HepG2 (cell line): ENCODE measurements around the gene DEFB112. TPM values are rescaled to one million over a fixed set of nuclear protein-coding genes. Genes with fewer than 3 reads are reported as not detected.
A peak's percentile ranks its signal among the peaks of the same experiment; 100 is the strongest.

Experiments used
- CBX1 ChIP-seq: IDR thresholded peaks from one replicate; pipeline ENCODE4 v1.6.1; 2016; ENCODE audit warnings: antibody characterized with exemption, low read depth
- ETV5 ChIP-seq: IDR thresholded peaks from 2 replicates; pipeline ENCODE4 v1.6.1; 2018; ENCODE audit warnings: missing biosample characterization, missing genetic modification reagents, inconsistent platforms, borderline replicate concordance
- FOXC1 ChIP-seq: sonication (generic); formaldehyde crosslinking; IDR thresholded peaks from 2 replicates; pipeline ENCODE4 v1.8.0; 2022; ENCODE audit warnings: mild to moderate bottlenecking, missing genetic modification reagents, borderline replicate concordance
- GABPB1 ChIP-seq: IDR thresholded peaks from 2 replicates; pipeline ENCODE4 v1.6.1; 2016; ENCODE audit warnings: mild to moderate bottlenecking, missing genetic modification reagents, moderate library complexity, missing compliant biosample characterization
- GATAD1 ChIP-seq: IDR thresholded peaks from 2 replicates; pipeline ENCODE4 v1.6.1; 2016; ENCODE audit warnings: missing genetic modification reagents, missing compliant biosample characterization
- JUN ChIP-seq: sonication (generic); formaldehyde crosslinking; IDR thresholded peaks from 2 replicates; pipeline ENCODE4 v1.4.0; 2020; ENCODE audit warnings: mild to moderate bottlenecking, missing genetic modification reagents
- MYC ChIP-seq: sonication (generic); formaldehyde crosslinking; IDR thresholded peaks from 2 replicates; pipeline ENCODE4 v1.9.0; 2021; ENCODE audit warnings: missing genetic modification reagents, borderline replicate concordance
- NBN ChIP-seq: fragments of 450-650 bp; conservative IDR thresholded peaks from 2 replicates; pipeline ENCODE4 v1.6.1; 2017
- NFIB ChIP-seq: sonication (generic); formaldehyde crosslinking; IDR thresholded peaks from 2 replicates; pipeline ENCODE4 v1.9.0; 2021; ENCODE audit warnings: missing genetic modification reagents, mild to moderate bottlenecking, borderline replicate concordance
- PHB2 ChIP-seq: fragments of 450-650 bp; IDR thresholded peaks from 2 replicates; pipeline ENCODE4 v1.6.1; 2018; ENCODE audit not compliant: partially characterized antibody
- PPARG ChIP-seq: conservative IDR thresholded peaks from 2 replicates; pipeline ENCODE4 v1.6.1; 2016; ENCODE audit warnings: missing biosample characterization, missing genetic modification reagents
- STAG1 ChIP-seq: sonication (generic); formaldehyde crosslinking; IDR thresholded peaks from 2 replicates; pipeline ENCODE4 v1.4.0; 2020; ENCODE audit warnings: missing genetic modification reagents
- THAP11 ChIP-seq: IDR thresholded peaks from 2 replicates; pipeline ENCODE4 v1.6.1; 2016; ENCODE audit warnings: missing biosample characterization, missing genetic modification reagents
- XBP1 ChIP-seq: sonication (generic); formaldehyde crosslinking; IDR thresholded peaks from 2 replicates; pipeline ENCODE4 v1.5.0; 2020; ENCODE audit warnings: missing genetic modification reagents
- ZBED4 ChIP-seq: sonication (generic); formaldehyde crosslinking; IDR thresholded peaks from 2 replicates; pipeline ENCODE4 v1.4.0; 2020; ENCODE audit warnings: missing genetic modification reagents, borderline replicate concordance
- ZBTB1 ChIP-seq: sonication (generic); formaldehyde crosslinking; IDR thresholded peaks from 2 replicates; pipeline ENCODE4 v1.4.0; 2020; ENCODE audit warnings: missing genetic modification reagents, borderline replicate concordance
- ZNF224 ChIP-seq: sonication (generic); formaldehyde crosslinking; IDR thresholded peaks from 2 replicates; pipeline ENCODE4 v1.5.0; 2020; ENCODE audit warnings: mild to moderate bottlenecking, missing genetic modification reagents
- ZNF343 ChIP-seq: sonication (generic); formaldehyde crosslinking; IDR thresholded peaks from 2 replicates; pipeline ENCODE4 v1.4.0; 2020; ENCODE audit warnings: mild to moderate bottlenecking, missing genetic modification reagents
- ZNF362 ChIP-seq: sonication (generic); formaldehyde crosslinking; IDR thresholded peaks from 2 replicates; pipeline ENCODE4 v1.4.0; 2020; ENCODE audit warnings: missing genetic modification reagents, mild to moderate bottlenecking, borderline replicate concordance
- ZNF569 ChIP-seq: sonication (generic); formaldehyde crosslinking; IDR thresholded peaks from 2 replicates; pipeline ENCODE4 v1.5.0; 2020; ENCODE audit warnings: mild to moderate bottlenecking, missing genetic modification reagents, moderate library complexity, borderline replicate concordance
- ZNF768 ChIP-seq: sonication (generic); formaldehyde crosslinking; IDR thresholded peaks from 2 replicates; pipeline ENCODE4 v1.4.0; 2020; ENCODE audit warnings: missing genetic modification reagents
- ZNF782 ChIP-seq: sonication (generic); formaldehyde crosslinking; IDR thresholded peaks from 2 replicates; pipeline ENCODE4 v1.4.0; 2020; ENCODE audit warnings: missing genetic modification reagents, mild to moderate bottlenecking, borderline replicate concordance
- polyA plus RNA-seq, 8 experiments: library from polyadenylated mRNA; depleted of rRNA in 3 of 8; stranded (reverse) in 7 of 8; unstranded in 1 of 8; fragments of >200 nt; fragmentation: Illumina TruSeq in 4 of 8; extraction: Trizol in 4 of 8; gene quantifications; 2 replicates each; pipeline versions ENCODE4 v1.2.1 to v1.2.3, GENCODE V29; 2011 to 2016; ENCODE audit warnings: low read depth in 4 of 8, missing spikeins in 1 of 8, mixed read lengths in 1 of 8; ENCODE audit not compliant: insufficient read depth in 1 of 8
- total RNA-seq, 5 experiments: library from RNA; depleted of rRNA; stranded (reverse); fragments of >200 nt; fragmentation: Illumina TruSeq; extraction: Trizol; gene quantifications; 2 replicates each; pipeline ENCODE4 v1.2.3, GENCODE V29; 2016; ENCODE audit warnings: low read depth in 1 of 5
- TF ChIP-seq, protein P1 (sequence below): sonication (generic); formaldehyde crosslinking; IDR thresholded peaks from 2 replicates; pipeline ENCODE4 v1.4.0; 2020; ENCODE audit warnings: mild to moderate bottlenecking, low read depth, missing genetic modification reagents
- TF ChIP-seq, protein P2 (sequence below): sonication (generic); formaldehyde crosslinking; IDR thresholded peaks from 2 replicates; pipeline ENCODE4 v1.4.0; 2020; ENCODE audit warnings: missing genetic modification reagents

The DEFB112 gene
- total and polyA plus RNA-seq, 2 of the 13 experiments (the other 11 are each of a cell fraction or from before 2014, with no cell fraction given), result not detected

GRCh38 chr6:50030777-50031562, 18.8 kb downstream of the DEFB112 start (continued):
- TF ChIP-seq FOXC1 (CRISPR knock-in tag) (no peak), NBN (no peak), ZBTB1 (no peak), PPARG (CRISPR knock-in tag) (no peak), XBP1 (no peak), ZNF768 (CRISPR knock-in tag) (no peak), THAP11 (CRISPR knock-in tag) (no peak), STAG1 (CRISPR knock-in tag) (peak; percentile 50), ETV5 (CRISPR knock-in tag) (no peak), NFIB (CRISPR knock-in tag) (no peak), PHB2 (no peak), GABPB1 (CRISPR knock-in tag) (no peak), ZBED4 (CRISPR knock-in tag) (no peak), GATAD1 (no peak), ZNF343 (CRISPR knock-in tag) (no peak), ZNF362 (CRISPR knock-in tag) (no peak), ZNF569 (CRISPR knock-in tag) (no peak), CBX1 (no peak), ZNF782 (CRISPR knock-in tag) (no peak), ZNF224 (CRISPR knock-in tag) (no peak), JUN (0 out of 2 replicates have a peak, but pooled peaks have one; percentile 40), MYC (no peak)
- TF ChIP-seq, protein P1, sequence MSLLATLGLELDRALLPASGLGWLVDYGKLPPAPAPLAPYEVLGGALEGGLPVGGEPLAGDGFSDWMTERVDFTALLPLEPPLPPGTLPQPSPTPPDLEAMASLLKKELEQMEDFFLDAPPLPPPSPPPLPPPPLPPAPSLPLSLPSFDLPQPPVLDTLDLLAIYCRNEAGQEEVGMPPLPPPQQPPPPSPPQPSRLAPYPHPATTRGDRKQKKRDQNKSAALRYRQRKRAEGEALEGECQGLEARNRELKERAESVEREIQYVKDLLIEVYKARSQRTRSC (CRISPR knock-in tag), result no peak
- TF ChIP-seq, protein P2, sequence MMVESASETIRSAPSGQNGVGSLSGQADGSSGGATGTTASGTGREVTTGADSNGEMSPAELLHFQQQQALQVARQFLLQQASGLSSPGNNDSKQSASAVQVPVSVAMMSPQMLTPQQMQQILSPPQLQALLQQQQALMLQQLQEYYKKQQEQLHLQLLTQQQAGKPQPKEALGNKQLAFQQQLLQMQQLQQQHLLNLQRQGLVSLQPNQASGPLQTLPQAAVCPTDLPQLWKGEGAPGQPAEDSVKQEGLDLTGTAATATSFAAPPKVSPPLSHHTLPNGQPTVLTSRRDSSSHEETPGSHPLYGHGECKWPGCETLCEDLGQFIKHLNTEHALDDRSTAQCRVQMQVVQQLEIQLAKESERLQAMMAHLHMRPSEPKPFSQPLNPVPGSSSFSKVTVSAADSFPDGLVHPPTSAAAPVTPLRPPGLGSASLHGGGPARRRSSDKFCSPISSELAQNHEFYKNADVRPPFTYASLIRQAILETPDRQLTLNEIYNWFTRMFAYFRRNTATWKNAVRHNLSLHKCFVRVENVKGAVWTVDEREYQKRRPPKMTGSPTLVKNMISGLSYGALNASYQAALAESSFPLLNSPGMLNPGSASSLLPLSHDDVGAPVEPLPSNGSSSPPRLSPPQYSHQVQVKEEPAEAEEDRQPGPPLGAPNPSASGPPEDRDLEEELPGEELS (CRISPR knock-in tag), result 0 out of 2 replicates have a peak, but pooled peaks have one; percentile 28
